GM18511 (cell line): Measurements from ENCODE around the gene SLC19A1.
"Not testable (repeated sequence)": the region's sequence is repeated elsewhere in the genome, so short reads cannot be mapped to it uniquely, and the experiment has no call there.

Source experiments
- ATAC-seq: cut with Tn5 transposase; IDR thresholded peaks from one replicate; pipeline ENCODE4 v1.9.1; 2021; ENCODE audit warnings: mild to moderate bottlenecking, moderate library complexity; ENCODE audit not compliant: unreplicated experiment

SLC19A1 gene

GRCh38 chr21:45508607-45509565, 33.4 kb downstream of the SLC19A1 start:
- no peak for ATAC-seq

GRCh38 chr21:45507888-45508508, 34.2 kb downstream of the SLC19A1 start:
- no peak for ATAC-seq

- no peak for ATAC-seq
These were observed 34.7 kb downstream of the SLC19A1 start for GRCh38 chr21:45507523-45507875.

- ATAC-seq = no peak
These were observed 35.3 kb downstream of the SLC19A1 start for GRCh38 chr21:45506836-45507522.

GRCh38 chr21:45506241-45506817, 35.9 kb downstream of the SLC19A1 start:
- no peak for ATAC-seq

GRCh38 chr21:45505416-45506021, 36.7 kb downstream of the SLC19A1 start:
- no peak for ATAC-seq

GRCh38 chr21:45504516-45505415, 37.5 kb downstream of the SLC19A1 start:
- ATAC-seq = no peak

GRCh38 chr21:45504021-45504515, 38.2 kb downstream of the SLC19A1 start:
- no peak for ATAC-seq

- not testable (repeated sequence) for ATAC-seq
These were observed 39.0 kb downstream of the SLC19A1 start for GRCh38 chr21:45503226-45503625.

- no peak for ATAC-seq
These were observed 39.6 kb downstream of the SLC19A1 start for GRCh38 chr21:45502600-45502999.

GRCh38 chr21:45502006-45502345, 40.3 kb downstream of the SLC19A1 start:
- no peak for ATAC-seq

GRCh38 chr21:45501081-45502005, 40.9 kb downstream of the SLC19A1 start:
- not testable (repeated sequence) for ATAC-seq

- ATAC-seq = no peak
These were observed 42.2 kb downstream of the SLC19A1 start for GRCh38 chr21:45499970-45500577.

- ATAC-seq = no peak
These were observed 43.0 kb downstream of the SLC19A1 start for GRCh38 chr21:45499201-45499750.

- ATAC-seq = no peak
These were observed 43.6 kb downstream of the SLC19A1 start for GRCh38 chr21:45498646-45499000.

GRCh38 chr21:45497846-45498645, 44.2 kb downstream of the SLC19A1 start:
- no peak for ATAC-seq
